ENCODE measurements around the gene VEGFB.

The VEGFB gene

DNA sequence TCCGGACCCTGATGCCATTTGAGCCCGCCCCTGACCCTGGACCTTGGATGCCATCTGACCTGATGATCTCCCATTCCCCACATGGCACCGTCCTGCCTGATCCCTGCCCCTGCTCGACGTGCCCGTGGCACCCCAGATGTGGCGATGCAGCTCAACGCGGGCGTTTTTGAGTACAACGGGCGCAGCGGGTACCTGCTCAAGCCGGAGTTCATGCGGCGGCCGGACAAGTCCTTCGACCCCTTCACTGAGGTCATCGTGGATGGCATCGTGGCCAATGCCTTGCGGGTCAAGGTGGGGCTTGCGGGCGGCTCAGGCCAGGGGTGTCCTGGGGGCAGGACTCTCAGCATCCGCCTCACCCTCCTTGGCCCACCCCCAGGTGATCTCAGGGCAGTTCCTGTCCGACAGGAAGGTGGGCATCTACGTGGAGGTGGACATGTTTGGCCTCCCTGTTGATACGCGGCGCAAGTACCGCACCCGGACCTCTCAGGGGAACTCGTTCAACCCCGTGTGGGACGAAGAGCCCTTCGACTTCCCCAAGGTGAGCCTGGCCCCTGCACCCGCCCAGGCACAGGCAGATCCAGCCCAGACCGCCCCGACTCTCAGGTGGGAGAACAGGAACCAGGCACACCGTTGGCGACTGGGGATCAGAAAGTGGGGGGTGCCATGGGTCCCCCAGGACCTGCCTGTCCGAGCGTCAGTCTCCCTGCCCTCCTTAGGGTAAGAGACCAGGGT is 28.1 kb downstream of the VEGFB start:
- DNase-seq (ENCODE audit: low read depth in 2 of 2) = no peak

GRCh38 chr11:64263021-64263946 is 28.9 kb downstream of the VEGFB start:
- no peak for DNase-seq (ENCODE audit: low read depth in 2 of 2)

DNA sequence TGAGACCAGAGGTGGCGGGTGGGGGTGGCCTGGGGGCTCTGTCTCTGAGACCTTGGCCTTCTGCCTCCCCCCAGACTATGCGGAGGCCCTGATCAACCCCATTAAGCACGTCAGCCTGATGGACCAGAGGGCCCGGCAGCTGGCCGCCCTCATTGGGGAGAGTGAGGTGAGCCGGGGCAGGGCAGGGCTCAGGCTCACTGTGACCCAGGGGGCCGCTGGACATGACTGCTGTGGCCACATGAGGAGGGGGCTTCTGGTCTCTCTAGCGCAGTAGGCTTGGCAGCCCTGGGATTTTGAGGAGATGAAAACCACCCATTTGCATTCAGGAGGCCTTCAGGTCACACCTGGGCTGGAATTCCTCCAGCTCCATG is 29.5 kb downstream of the VEGFB start:
- DNase-seq (ENCODE audit: low read depth in 2 of 2) = no peak

DNA sequence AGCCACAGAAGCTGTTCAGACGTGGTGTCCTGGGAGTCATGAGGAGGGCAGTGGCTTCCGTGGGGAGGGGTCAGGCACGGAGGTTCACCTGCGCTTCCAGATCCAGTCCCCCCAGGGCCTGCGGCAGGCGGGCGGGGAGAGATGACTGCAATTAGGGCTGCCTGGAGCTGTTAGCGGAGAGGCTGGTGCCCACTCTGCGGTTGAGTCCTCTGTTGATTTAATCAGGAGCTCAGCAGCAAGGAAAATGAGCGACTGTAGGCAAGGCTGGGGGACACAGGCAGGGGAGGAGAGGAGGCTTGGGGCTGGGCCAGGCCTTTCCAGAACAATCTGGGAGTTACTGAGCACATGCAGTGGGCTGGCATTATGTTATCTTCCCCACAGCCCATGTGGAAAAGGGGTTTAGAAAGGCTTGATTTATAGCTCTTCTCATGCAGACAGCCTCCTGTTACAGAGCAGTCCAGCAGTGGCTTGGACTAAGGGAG is 30.0 kb downstream of the VEGFB start:
- DNase-seq (ENCODE audit: low read depth in 2 of 2) = no peak

DNA sequence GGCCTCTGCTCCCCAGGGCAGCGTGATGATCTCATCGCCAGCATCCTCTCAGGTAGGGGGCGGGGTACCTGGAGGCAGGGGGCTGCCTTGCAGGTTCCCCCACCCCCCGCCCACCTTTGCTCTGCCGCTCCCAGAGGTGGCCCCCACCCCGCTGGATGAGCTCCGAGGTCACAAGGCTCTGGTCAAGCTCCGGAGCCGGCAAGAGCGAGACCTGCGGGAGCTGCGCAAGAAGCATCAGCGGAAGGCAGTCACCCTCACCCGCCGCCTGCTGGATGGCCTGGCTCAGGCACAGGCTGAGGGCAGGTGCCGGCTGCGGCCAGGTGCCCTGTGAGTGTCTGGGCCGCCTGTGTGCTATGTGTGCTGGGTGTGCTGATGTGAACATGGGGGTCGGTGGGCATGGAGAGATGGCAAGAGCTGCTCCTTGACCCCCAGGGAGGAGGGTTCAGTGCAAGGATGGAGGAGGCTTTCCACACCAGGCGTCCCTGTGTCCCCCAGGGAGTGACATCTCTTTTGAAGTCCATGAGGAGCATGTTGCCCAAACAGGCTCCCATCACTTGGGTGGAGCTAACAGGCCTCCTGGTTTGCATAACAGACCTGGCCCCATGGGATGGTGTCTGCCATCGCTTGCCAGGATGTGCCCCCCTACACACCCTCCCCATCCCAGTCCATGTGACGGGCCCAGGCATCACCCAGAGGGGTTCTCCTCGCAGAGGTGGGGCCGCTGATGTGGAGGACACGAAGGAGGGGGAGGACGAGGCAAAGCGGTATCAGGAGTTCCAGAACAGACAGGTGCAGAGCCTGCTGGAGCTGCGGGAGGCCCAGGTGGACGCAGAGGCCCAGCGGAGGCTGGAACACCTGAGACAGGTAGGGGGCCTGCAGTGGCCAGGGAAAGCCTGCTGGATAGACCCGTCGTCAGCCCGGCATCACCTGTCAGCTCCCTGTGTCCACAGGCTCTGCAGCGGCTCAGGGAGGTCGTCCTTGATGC is 31.1 kb downstream of the VEGFB start:
- no peak for DNase-seq (ENCODE audit: low read depth in 2 of 2)

DNA sequence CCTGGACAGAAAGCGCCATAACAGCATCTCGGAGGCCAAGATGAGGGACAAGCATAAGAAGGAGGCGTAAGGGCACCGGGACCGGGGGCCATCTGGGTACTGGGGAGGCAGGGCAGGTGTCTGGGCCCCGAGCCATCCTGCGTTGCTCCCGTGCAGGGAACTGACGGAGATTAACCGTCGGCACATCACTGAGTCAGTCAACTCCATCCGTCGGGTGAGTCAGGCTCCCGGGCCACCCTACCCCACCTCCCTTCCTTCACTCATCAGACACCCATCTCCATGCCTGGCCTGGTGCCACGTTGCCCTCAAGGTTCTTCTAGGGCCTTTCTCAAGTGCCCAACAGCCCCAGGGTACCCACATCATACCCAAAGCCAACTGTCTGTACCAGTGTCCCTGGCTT is 32.0 kb downstream of the VEGFB start:
- no peak for DNase-seq (ENCODE audit: low read depth in 2 of 2)

GRCh38 chr11:64267207-64267945 is 33.0 kb downstream of the VEGFB start:
- no peak for DNase-seq (ENCODE audit: low read depth in 2 of 2)

- DNase-seq (ENCODE audit: low read depth in 2 of 2) = no peak
These were observed 33.9 kb downstream of the VEGFB start for GRCh38 chr11:64268025-64268892.

DNA sequence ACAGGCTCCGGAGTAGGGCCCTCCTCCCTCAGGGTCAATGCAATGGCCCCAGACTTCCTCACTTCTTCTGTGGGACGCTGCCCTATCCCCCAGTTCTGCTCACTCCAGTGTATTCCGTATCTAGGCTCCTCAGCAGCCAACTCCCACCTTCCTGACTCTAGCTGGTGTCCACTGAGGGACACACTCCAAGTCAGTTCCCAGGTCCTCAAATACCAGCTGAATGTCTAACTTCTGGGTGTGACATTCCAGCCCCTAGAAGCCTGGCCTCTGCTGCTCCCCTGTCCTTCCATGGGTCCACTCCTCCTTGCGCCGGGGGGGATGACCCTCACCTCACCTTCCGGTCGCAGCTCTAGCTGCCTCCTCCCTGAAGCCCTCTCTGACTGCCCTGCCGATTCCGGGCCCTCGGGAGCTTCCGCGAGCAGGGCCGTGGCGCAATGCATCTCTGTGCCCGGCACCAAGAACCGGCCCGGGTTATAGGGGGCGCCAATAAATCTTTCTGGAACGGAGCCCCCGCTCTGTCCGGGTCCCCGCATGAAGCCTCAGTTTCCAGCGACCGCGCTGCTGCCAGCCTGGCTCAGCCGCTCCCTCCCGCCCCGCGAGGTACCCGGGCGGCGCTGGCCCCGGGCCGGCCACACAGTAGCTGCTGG is 34.6 kb downstream of the VEGFB start:
- DNase-seq (ENCODE audit: low read depth in 2 of 2) = peak in 1 of 2 donors; percentile 44

DNA sequence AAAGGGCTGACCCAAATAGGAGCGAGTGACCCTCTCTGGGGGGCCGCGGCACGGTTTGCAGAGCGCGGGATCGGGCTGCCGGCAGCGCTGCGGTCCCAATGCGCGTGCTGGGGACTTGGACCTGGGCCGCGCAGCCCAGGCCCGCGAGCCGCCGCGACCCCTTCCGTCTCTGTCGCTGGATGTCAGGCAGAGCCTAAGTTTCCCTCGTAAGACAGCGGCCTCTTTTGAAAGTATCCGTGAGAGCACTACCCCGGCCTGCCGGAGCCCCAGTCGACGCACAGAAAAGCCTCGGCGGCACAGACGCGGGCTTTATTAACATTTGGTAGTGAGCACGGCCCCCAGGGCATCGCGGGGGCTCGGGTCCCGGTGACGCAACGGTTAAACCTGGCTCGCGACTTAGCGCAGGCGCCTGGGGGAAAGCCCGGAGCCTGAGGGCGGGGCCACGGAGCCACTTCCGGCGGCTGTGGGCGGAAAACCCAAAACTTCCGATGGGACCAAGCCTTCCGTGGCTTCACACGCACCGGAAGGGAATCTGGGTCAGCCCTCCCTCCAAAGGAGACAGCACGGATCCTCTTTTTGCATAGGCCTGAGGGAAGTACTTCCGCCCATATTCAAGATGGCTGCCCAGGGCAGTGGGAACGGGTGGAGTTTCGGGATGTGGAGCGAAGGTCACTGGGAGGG is 35.3 kb downstream of the VEGFB start:
- DNase-seq (ENCODE audit: low read depth in 2 of 2) = peak; percentile 95

- no peak for DNase-seq (ENCODE audit: low read depth in 2 of 2)
These were observed 40.8 kb downstream of the VEGFB start for GRCh38 chr11:64275031-64275800.

- DNase-seq (ENCODE audit: low read depth in 2 of 2) = no peak
These were observed 41.5 kb downstream of the VEGFB start for GRCh38 chr11:64275841-64276240.

GRCh38 chr11:64276653-64277431 is 42.5 kb downstream of the VEGFB start:
- no peak for DNase-seq (ENCODE audit: low read depth in 2 of 2)

GRCh38 chr11:64278576-64279190 is 44.3 kb downstream of the VEGFB start:
- DNase-seq (ENCODE audit: low read depth in 2 of 2) = no peak

- no peak for DNase-seq (ENCODE audit: low read depth in 2 of 2)
These were observed 47.8 kb downstream of the VEGFB start for GRCh38 chr11:64281957-64282770.

DNA sequence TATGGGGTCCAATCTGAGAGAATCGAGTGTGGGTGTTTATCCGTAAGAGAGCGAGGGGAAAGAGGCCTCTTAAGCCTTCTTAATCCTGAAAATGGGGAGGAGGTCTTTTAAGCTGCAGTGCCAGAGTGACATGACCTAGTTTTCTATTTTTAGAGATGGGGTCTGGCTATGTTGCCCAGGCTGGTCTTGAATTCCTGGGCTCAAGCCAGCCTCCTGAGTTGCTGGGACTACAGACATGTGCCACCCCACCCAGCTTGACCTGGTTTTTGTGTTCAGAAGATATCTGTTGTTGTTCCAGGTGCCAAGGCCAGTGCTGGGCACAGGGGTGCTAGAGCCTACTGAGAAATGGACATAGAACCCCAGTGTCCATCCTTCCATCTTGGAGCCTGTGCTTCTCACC is 48.7 kb downstream of the VEGFB start:
- DNase-seq (ENCODE audit: low read depth in 2 of 2) = no peak
